Sigmoid colon (tissue), 7 donors: Measurements from ENCODE around the gene MUC20. TPM values are rescaled to one million over a fixed set of nuclear protein-coding genes. Genes with fewer than 3 reads are reported as not detected.

ENCODE experiments used
- DNase-seq: peaks from one replicate; pipeline ENCODE4 v3.0.0-alpha.2; 2019
- H3K27ac ChIP-seq, 4 donors: fragments of 200-600 bp; sonication (generic); one replicate each; pipeline ENCODE4 v1.5.1; 2016 to 2019; ENCODE audit warnings: mild to moderate bottlenecking in 1 of 4
- H3K27me3 ChIP-seq, 3 donors: fragments of 200-600 bp; sonication (generic); one replicate each; pipeline ENCODE4 v1.5.1; 2019; ENCODE audit warnings: mild to moderate bottlenecking in 1 of 3
- H3K36me3 ChIP-seq, 4 donors: fragments of 200-600 bp; sonication (generic); one replicate each; pipeline ENCODE4 v1.5.1; 2016 to 2019
- H3K4me1 ChIP-seq, 4 donors: fragments of 200-600 bp; sonication (generic); one replicate each; pipeline ENCODE4 v1.5.1; 2017 to 2019
- H3K4me3 ChIP-seq, 4 donors: fragments of 200-600 bp; sonication (generic); one replicate each; pipeline ENCODE4 v1.5.1; 2017 to 2019; ENCODE audit warnings: mild to moderate bottlenecking in 2 of 4, moderate library complexity in 1 of 4
- H3K9me3 ChIP-seq, 4 donors: fragments of 200-600 bp in 3 of 4; sonication (generic) in 3 of 4; one replicate each; pipeline versions ENCODE4 v1.5.1 to v1.6.1; 2013 to 2019
- CTCF ChIP-seq, 4 experiments: fragments of 450-650 bp in 3 of 4; fragments of 200-600 bp in 1 of 4; IDR thresholded peaks; one replicate each; pipeline ENCODE4 v1.5.1; 2016 to 2019; ENCODE audit warnings: antibody characterized with exemption in 4 of 4, mild to moderate bottlenecking in 3 of 4, moderate library complexity in 2 of 4
- EP300 ChIP-seq, 4 donors: sonication (generic); formaldehyde crosslinking; IDR thresholded peaks; one replicate each; pipeline ENCODE4 v1.6.1; 2017; ENCODE audit warnings: antibody characterized with exemption in 4 of 4
- POLR2A ChIP-seq, 2 donors: fragments of 450-650 bp; IDR thresholded peaks; one replicate each; pipeline ENCODE4 v1.6.1; 2016; ENCODE audit warnings: antibody characterized with exemption in 2 of 2, mild to moderate bottlenecking in 2 of 2, moderate library complexity in 2 of 2
- POLR2AphosphoS5 ChIP-seq, 4 donors: sonication (generic); formaldehyde crosslinking; IDR thresholded peaks; one replicate each; pipeline ENCODE4 v1.6.1; 2017; ENCODE audit warnings: antibody characterized with exemption in 4 of 4
- WGBS, 2 donors: extraction: QIAGEN DNeasy Blood & Tissue Kit; methylation state at CpG; one replicate each; pipeline ENCODE4 v1.1.7; 2013; 5-methylcytosine and 5-hydroxymethylcytosine counted together
- intact Hi-C: fragments of 100-400 bp; cut with DNase I; formaldehyde crosslinking; loops from one replicate; pipeline ENCODE4 v1.15.1; 2023
- polyA plus RNA-seq, 3 donors: library from polyadenylated mRNA; stranded (reverse); fragments of 200-250 nt; gene quantifications; one replicate each; pipeline ENCODE4 v1.2.3, GENCODE V29; 2013
- total RNA-seq, 4 donors: library from RNA; depleted of rRNA; stranded (reverse); fragments of >200 nt; gene quantifications; one replicate each; pipeline ENCODE4 v1.1.0, GENCODE V29; 2016
- donor health status: healthy with polysubstance abuse.
- donor health status: Bipolar disorder and iron deficiency.
- donor health status: healthy.

Gene MUC20
- total and polyA plus RNA-seq, 7 donors: 2.9 to 48.7 (median 11.0) TPM

DNA sequence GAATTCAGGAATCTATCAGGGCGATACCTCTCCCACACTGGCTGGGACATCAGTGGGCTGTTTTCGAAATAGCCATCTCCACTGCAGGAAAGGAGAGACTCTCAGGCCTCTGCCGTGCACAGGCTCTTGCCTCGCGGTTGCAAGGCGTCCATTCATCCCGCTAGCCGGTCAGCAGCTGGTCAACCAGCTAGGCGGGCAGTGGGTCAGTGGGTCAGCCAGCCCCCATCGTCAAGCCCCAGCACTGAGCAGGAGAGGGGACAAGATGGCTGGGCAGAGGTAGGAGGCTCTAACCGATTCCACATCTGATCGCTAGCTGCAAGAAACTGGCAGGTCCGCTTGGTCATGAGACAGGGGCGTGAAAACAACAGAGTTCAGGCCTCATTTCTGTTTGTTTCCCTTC, 45.9 kb downstream of the MUC20 start:
- peaks cover 0 to 6% (median 5%) of the 10 kb centered on the region in 4 donors for H3K4me1 ChIP-seq
- H3K9me3 ChIP-seq: no peaks in the 10 kb centered on the region
- peaks cover 6 to 24% (median 15%) of the 10 kb centered on the region in 3 donors for H3K27me3 ChIP-seq
- H3K36me3 ChIP-seq: no peaks in the 10 kb centered on the region
- no peak for DNase-seq
- TF ChIP-seq CTCF (IDR thresholded peaks at IDR 0.05): no peak
- no peak for TF ChIP-seq EP300 (IDR thresholded peaks at IDR 0.05)
- TF ChIP-seq POLR2AphosphoS5 (IDR thresholded peaks at IDR 0.05): no peak
- TF ChIP-seq POLR2A (IDR thresholded peaks at IDR 0.05): no peak
- no peak overlapping the region for H3K4me3 ChIP-seq
- WGBS, 2 donors: 96 to 97% methylated on average over 14 of the region's 14 CpGs
- no peak overlapping the region for H3K27ac ChIP-seq
- intact Hi-C loops: no loop called here

DNA sequence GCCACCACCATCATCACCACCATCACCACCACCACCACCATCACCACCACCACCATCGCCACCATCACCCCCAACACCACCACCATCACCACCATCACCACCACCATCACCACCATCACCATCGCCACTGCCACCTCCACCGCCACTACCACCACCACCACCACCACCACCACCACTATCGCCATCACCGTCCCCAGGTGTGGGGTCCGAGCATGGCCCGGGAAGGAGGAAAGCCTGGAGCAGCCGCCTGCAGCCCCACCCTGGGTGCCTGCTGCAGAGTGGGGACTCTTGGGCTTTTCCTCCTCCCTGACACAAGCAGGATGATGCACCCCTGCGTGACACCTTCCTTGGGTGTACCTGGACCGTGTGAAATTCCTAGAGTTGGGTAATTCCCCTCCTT, 47.0 kb downstream of the MUC20 start:
- TF ChIP-seq POLR2AphosphoS5 (IDR thresholded peaks at IDR 0.05): no peak
- TF ChIP-seq CTCF (IDR thresholded peaks at IDR 0.05): no peak
- no peak for TF ChIP-seq EP300 (IDR thresholded peaks at IDR 0.05)
- no peak for TF ChIP-seq POLR2A (IDR thresholded peaks at IDR 0.05)
- Histone ChIP-seq H3K4me3 (no peak overlapping the region), H3K27me3 (peaks cover 0 to 16% (median 9%) of the 10 kb centered on the region in 3 donors), H3K36me3 (no peaks in the 10 kb centered on the region), H3K27ac (no peak overlapping the region), H3K4me1 (no peaks in the 10 kb centered on the region), H3K9me3 (no peaks in the 10 kb centered on the region)
- WGBS, 2 donors: 79 to 81% methylated on average over 10 of the region's 10 CpGs
- DNase-seq: peak; percentile 24
- intact Hi-C loops: no loop called here

GRCh38 chr3:195768414-195768813, 47.6 kb downstream of the MUC20 start:
- no peaks in the 10 kb centered on the region for H3K4me1 ChIP-seq
- intact Hi-C loops: no loop called here
- DNase-seq: no peak
- H3K9me3 ChIP-seq: no peaks in the 10 kb centered on the region
- H3K27me3 ChIP-seq: peaks cover 0 to 10% (median 2%) of the 10 kb centered on the region in 3 donors
- H3K36me3 ChIP-seq: no peaks in the 10 kb centered on the region
- no peak overlapping the region for H3K27ac ChIP-seq
- H3K4me3 ChIP-seq: no peak overlapping the region
- 90 to 91% methylated on average over 6 of the region's 6 CpGs for WGBS, 2 donors
- TF ChIP-seq EP300 (IDR thresholded peaks at IDR 0.05): no peak
- TF ChIP-seq POLR2AphosphoS5 (IDR thresholded peaks at IDR 0.05): no peak
- TF ChIP-seq POLR2A (IDR thresholded peaks at IDR 0.05): no peak
- TF ChIP-seq CTCF (IDR thresholded peaks at IDR 0.05): no peak

DNA sequence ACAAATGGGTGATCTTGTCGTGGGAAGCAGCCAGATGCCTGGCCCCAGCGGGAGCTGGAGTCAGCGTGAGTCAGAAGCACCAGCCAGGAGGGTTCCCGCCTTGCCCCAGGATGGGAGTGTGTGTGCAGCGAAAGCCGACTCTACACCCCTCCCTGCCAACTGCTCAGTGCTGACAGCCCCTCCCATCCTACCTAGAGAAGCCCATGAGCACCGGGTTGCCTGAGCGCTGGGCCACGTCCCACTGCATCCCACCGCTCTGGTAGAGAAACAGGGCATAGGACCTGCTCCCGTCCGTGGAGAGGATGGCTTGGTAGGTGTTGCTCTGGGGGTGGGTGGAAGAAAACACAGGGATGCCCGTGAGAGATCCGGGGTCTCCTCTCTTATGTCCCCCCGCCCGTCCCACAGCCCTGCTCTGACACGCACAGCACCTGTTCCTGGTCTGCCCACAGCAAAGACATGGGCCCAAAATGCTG, 48.1 kb downstream of the MUC20 start:
- WGBS, 2 donors: 88 to 93% methylated on average over 17 of the region's 17 CpGs
- H3K4me3 ChIP-seq: no peak overlapping the region
- TF ChIP-seq CTCF (IDR thresholded peaks at IDR 0.05): no peak
- TF ChIP-seq POLR2AphosphoS5 (IDR thresholded peaks at IDR 0.05): no peak
- TF ChIP-seq EP300 (IDR thresholded peaks at IDR 0.05): no peak
- no peak for TF ChIP-seq POLR2A (IDR thresholded peaks at IDR 0.05)
- H3K9me3 ChIP-seq: no peaks in the 10 kb centered on the region
- H3K4me1 ChIP-seq: no peaks in the 10 kb centered on the region
- H3K27ac ChIP-seq: no peak overlapping the region
- H3K36me3 ChIP-seq: no peaks in the 10 kb centered on the region
- DNase-seq: no peak
- intact Hi-C loops: no loop called here
- H3K27me3 ChIP-seq: peaks cover 0 to 6% (median 0%) of the 10 kb centered on the region in 3 donors

DNA sequence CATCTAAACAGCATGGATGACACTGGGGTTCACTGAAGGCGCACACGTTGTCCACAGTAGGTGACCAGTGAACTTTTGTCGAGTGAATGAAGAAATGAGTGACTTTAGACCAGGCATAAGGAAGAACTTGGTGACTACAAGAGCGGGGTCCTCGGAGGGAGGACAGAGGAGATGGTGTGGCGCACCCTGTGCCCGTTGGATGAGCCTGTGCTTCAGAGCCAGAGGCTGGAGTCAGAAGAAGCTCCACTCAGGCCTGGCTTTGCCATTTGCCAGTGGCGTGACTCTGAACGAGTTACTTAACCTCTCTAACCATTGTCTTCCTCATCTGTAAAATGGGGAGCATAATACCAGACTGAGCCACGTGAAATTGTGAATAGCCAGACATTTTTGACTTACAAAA, 48.8 kb downstream of the MUC20 start:
- 96% methylated on average over 10 of the region's 10 CpGs for WGBS, 2 donors
- no peak for DNase-seq

More for the DNA sequence above, 48.8 kb downstream of the MUC20 start:
- Histone ChIP-seq H3K27ac (no peak overlapping the region), H3K4me3 (no peak overlapping the region), H3K36me3 (no peaks in the 10 kb centered on the region), H3K27me3 (no peaks in the 10 kb centered on the region), H3K9me3 (no peaks in the 10 kb centered on the region), H3K4me1 (no peaks in the 10 kb centered on the region)
- intact Hi-C loops: no loop called here
- TF ChIP-seq CTCF (IDR thresholded peaks at IDR 0.05) (no peak), POLR2AphosphoS5 (IDR thresholded peaks at IDR 0.05) (no peak), EP300 (IDR thresholded peaks at IDR 0.05) (no peak), POLR2A (IDR thresholded peaks at IDR 0.05) (no peak)
